Right lobe of liver (tissue), 4 donors: Measurements from ENCODE around the gene CYP19A1.

Experiments used
- CTCF ChIP-seq, 4 donors: fragments of 200-600 bp in 3 of 4; fragments of 450-650 bp in 1 of 4; IDR thresholded peaks; one replicate each; pipeline versions ENCODE4 v1.5.1 to v1.8.0; 2016 to 2022; ENCODE audit warnings: antibody characterized with exemption in 4 of 4, mild to moderate bottlenecking in 2 of 4
- POLR2A ChIP-seq: fragments of 450-650 bp; IDR thresholded peaks from one replicate; pipeline ENCODE4 v1.6.1; 2017; ENCODE audit warnings: antibody characterized with exemption, mild to moderate bottlenecking
- donor health status: DM: no; HTN: no; CAD: no.
- donor health status: DM: no; HTN: no; CAD: no.
- donor health status: DM: no; HTN: yes; CAD: no.

DNA sequence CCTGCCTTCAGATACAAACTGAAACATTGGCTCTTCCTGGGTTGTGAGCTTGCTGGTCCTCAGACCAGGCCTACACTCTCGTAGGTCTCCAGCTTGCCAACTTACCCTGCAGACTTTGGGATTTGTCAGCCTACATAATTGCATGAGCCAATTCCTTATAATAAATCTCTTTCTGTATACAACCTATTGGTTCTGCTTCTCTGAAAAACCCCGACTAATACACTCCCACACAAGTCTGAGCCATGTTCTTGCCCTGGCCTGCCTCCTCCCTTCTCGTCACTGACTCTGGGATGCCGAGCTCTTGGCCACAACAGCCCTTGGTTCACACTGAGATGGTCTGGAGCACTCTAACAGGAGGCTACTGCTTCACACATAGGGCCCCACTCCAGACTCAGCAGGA, 9.5 kb downstream of the CYP19A1 start:
- no peak for TF ChIP-seq CTCF (IDR thresholded peaks at IDR 0.05)
- TF ChIP-seq POLR2A: no peak
